ENCODE measurements around the gene VMP1.

GRCh38 chr17:59722623-59723022 is 15.2 kb downstream of the VMP1 start:
- TF ChIP-seq CTCF (IDR thresholded peaks at IDR 0.05), result no peak
- no peak for TF ChIP-seq POLR2A (IDR thresholded peaks at IDR 0.05)
